Colonic mucosa (tissue), 4 donors: ENCODE data around the gene ANAPC13. TPM values are rescaled to one million over a fixed set of nuclear protein-coding genes. Genes with fewer than 3 reads are reported as not detected.

Experiments used
- DNase-seq: peaks from one replicate; pipeline ENCODE4 v3.0.0-alpha.2; 2020
- H3K27ac ChIP-seq: fragments of 200-600 bp; one replicate; pipeline ENCODE4 v1.8.0; 2021
- H3K27me3 ChIP-seq: fragments of 200-600 bp; one replicate; pipeline ENCODE4 v1.8.0; 2021
- H3K36me3 ChIP-seq: fragments of 200-600 bp; one replicate; pipeline ENCODE4 v1.8.0; 2021
- H3K4me1 ChIP-seq: fragments of 200-600 bp; one replicate; pipeline ENCODE4 v1.8.0; 2021; ENCODE audit warnings: mild to moderate bottlenecking
- H3K4me3 ChIP-seq: fragments of 200-600 bp; one replicate; pipeline ENCODE4 v1.8.0; 2021
- H3K9ac ChIP-seq, 2 donors: one replicate each; pipeline ENCODE4 v1.7.0; 2013; ENCODE audit warnings: control low read depth in 2 of 2, low read depth in 2 of 2, low read length in 2 of 2
- H3K9me3 ChIP-seq: fragments of 200-600 bp; one replicate; pipeline ENCODE4 v1.8.0; 2021
- intact Hi-C: fragments of 100-400 bp; cut with DNase I; formaldehyde crosslinking; loops from one replicate; pipeline ENCODE4 v1.14.1; 2022
- total RNA-seq, 2 donors: library from RNA; stranded (reverse); fragmentation: NEBNext Ultra II Directional in 1 of 2; extraction: Animal tissue kit (Norgen Biotek cat#: 25700) in 1 of 2; gene quantifications; one replicate each; pipeline ENCODE4 v1.2.1, GENCODE V29; 2021
- TF ChIP-seq, protein P1 (sequence below): fragments of 200-600 bp; IDR thresholded peaks from one replicate; pipeline ENCODE4 v1.8.0; 2022; ENCODE audit warnings: antibody characterized with exemption, mild to moderate bottlenecking
- donor health status: healthy.
- donor health status: DM: no; HTN: no; CAD: no.
- donor health status: DM: no; HTN: no; CAD: no.

The ANAPC13 gene, protein sequence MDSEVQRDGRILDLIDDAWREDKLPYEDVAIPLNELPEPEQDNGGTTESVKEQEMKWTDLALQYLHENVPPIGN
- total RNA-seq = 10 to 100 TPM; 31.6 to 33.5 TPM

DNA sequence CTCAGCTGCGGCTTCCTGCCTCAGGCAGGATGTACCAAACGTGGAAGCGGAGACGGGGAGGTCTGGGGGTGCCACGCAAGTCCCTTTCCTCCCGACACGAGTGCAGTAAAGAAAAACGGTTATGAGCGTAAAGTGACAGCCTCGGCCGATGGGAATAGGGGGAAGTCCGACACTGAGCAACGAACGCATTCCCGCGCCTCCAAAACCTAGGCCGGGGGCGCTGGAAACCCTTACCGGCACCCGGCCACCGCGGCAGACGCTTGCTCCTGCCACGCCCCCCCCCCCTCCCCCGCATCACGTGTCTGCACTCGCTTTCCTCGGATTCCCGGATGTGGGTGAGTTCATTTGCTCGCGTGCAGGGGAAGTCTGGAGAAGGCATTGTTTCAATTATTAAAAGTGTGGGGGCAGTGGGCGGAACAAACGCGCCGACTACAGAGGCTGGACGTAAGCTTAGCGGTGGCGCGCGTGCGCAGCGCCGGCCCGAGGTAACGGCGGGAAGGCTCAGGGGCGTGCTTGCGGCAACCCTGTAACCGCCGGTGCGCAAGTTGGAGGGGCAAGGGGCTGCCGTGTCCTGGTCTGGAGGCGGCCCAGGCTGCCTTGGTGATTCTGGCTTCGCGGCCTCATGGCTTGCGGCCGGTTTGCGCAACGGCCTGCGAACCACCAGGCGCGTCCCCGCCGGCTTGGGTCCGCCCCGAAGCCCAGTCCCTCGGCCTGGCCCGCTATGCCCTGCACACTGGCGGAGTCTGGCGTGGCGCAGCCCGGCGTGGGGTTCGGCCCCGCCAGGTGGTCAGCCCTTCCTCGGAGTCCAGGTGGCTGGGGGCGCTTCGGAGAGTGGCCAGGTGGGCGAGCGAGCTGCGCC, at the start of gene ANAPC13, which contains the start of gene CEP63:
TSS of gene ANAPC13 (minus strand) at position 268 of the 859 bp plus-strand sequence. CDS start 3,081 bp downstream, outside the sequence.
TSS of gene CEP63 (plus strand) at position 340 of the 859 bp plus-strand sequence. CDS start 9,264 bp downstream, outside the sequence.
- H3K27me3 ChIP-seq = no peaks in the 10 kb centered on the region
- peak within 1 kb of the TSS; percentile 82 to 93 for H3K9ac ChIP-seq
- H3K9me3 ChIP-seq = no peaks in the 10 kb centered on the region
- intact Hi-C loops = no loop called here
- TF ChIP-seq, protein P1, sequence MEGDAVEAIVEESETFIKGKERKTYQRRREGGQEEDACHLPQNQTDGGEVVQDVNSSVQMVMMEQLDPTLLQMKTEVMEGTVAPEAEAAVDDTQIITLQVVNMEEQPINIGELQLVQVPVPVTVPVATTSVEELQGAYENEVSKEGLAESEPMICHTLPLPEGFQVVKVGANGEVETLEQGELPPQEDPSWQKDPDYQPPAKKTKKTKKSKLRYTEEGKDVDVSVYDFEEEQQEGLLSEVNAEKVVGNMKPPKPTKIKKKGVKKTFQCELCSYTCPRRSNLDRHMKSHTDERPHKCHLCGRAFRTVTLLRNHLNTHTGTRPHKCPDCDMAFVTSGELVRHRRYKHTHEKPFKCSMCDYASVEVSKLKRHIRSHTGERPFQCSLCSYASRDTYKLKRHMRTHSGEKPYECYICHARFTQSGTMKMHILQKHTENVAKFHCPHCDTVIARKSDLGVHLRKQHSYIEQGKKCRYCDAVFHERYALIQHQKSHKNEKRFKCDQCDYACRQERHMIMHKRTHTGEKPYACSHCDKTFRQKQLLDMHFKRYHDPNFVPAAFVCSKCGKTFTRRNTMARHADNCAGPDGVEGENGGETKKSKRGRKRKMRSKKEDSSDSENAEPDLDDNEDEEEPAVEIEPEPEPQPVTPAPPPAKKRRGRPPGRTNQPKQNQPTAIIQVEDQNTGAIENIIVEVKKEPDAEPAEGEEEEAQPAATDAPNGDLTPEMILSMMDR = no peak
- no peaks in the 10 kb centered on the region for H3K36me3 ChIP-seq
- peak within 1 kb of the TSS; percentile 88 for H3K27ac ChIP-seq
- H3K4me1 ChIP-seq = peaks cover 6% of the 10 kb centered on the region
- peak; percentile 96 for DNase-seq
- peak within 1 kb of the TSS; percentile 68 for H3K4me3 ChIP-seq

DNA sequence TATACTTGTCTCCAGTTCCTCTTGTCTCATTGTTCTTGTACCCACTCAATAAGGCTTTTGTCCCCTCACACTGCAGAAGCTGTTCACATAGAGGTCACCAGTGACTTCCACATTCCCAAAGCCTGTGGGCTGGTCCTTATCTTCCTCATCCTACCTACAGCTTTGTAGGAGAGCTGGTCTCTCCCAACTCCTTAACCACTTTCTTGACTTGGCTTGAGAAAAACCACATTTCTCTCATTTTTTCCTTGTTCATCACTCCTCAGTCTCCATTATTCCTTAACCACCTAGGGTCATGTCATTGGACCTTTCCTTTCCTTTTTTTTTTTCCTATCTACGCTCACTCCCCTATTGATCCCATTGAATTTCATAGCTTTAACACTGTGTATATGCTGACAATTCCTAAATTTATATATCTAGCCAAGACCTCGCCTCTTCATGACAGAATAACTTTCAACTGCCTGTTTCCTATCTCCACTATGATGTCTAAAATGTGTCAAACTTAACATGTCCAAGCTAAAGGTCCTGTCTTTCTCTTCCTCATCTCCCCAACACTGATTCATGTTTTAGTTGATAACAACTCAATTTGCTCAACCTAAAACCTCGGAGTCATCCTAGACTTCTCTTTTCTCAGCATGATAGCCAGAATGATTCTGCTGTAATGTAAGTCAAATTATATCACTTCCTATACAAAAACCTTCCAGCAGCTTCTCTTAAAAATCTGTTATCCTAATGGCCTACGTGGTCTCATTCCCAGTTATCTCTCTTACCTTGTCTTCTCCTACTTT, 49.6 kb upstream of the ANAPC13 start:
- no peaks in the 10 kb centered on the region for H3K36me3 ChIP-seq
- TF ChIP-seq, protein P1 = no peak

DNA sequence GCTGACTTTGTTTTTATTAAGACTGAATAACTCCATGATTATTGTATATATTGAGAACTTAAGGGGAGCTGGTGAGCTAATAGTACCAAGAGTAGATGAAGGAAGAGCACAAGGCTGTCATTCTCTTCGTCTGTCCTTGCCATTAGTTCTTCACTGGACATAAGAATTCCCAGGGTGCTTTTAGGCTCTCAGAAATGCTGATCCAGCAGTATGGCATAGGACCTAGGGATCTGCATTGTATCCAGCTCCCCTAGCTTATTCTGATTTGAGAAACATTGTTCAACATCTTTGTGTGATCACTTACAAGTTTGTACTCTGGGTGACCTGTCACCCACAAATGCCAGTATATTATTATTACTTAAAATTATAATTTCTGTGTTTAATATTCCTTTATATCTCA, 47.7 kb upstream of the ANAPC13 start:
- intact Hi-C loops = loop anchor here (10.0 kb wide), 1 partner anchor 1771 kb away; no protein-coding TSS in a partner anchor
- Histone ChIP-seq H3K4me3 (no peak overlapping the region), H3K9me3 (no peaks in the 10 kb centered on the region), H3K36me3 (no peaks in the 10 kb centered on the region), H3K9ac (no peak overlapping the region), H3K27me3 (no peaks in the 10 kb centered on the region), H3K4me1 (no peaks in the 10 kb centered on the region), H3K27ac (no peak overlapping the region)
- TF ChIP-seq, protein P1 = no peak
- DNase-seq = no peak

More for the DNA sequence above, 49.6 kb upstream of the ANAPC13 start:
- DNase-seq = no peak
- no peak overlapping the region for H3K27ac ChIP-seq
- no peaks in the 10 kb centered on the region for H3K9me3 ChIP-seq
- H3K27me3 ChIP-seq = no peaks in the 10 kb centered on the region
- H3K4me3 ChIP-seq = no peak overlapping the region
- H3K9ac ChIP-seq = no peak overlapping the region
- intact Hi-C loops = loop anchor here (10.0 kb wide), 1 partner anchor 1769 kb away; no protein-coding TSS in a partner anchor
- no peaks in the 10 kb centered on the region for H3K4me1 ChIP-seq

DNA sequence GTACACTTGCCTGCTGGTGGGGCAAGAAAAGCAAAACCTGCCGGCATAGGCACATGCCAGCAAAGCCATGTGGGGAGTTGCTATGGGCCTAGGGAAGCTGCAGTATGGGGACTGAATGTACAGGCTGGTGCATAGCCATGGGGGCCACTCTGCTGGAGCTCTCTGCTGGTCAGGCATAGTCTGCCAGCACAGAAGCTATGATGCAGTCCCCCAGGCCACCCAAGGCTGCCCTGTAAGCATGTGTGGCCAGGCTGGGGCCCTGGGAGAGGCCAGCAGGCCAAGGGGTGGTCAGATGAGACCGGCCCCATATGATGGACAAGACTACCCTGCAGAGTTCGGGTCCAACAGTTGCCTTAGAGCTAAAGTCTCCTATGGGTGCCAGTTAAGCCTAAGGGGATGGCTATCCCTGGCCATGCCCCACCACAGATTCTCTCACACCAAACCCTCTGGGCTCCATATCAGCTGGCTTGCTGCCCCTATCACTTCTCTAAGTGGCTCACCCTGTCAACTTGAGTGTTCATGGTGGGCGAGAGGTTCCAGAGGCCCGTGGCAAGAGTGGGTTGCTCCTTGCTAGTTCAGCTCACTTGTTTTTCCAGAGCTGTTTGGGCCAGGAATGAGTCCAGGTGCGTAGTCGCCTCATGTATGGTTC, 41.9 kb upstream of the ANAPC13 start:
- intact Hi-C loops = no loop called here
- no peak for DNase-seq
- H3K27ac ChIP-seq = no peak overlapping the region
- TF ChIP-seq, protein P1 = no peak
- H3K9me3 ChIP-seq = no peaks in the 10 kb centered on the region
- no peaks in the 10 kb centered on the region for H3K4me1 ChIP-seq
- no peak overlapping the region for H3K4me3 ChIP-seq
- no peak overlapping the region for H3K9ac ChIP-seq
- no peaks in the 10 kb centered on the region for H3K36me3 ChIP-seq
- no peaks in the 10 kb centered on the region for H3K27me3 ChIP-seq

DNA sequence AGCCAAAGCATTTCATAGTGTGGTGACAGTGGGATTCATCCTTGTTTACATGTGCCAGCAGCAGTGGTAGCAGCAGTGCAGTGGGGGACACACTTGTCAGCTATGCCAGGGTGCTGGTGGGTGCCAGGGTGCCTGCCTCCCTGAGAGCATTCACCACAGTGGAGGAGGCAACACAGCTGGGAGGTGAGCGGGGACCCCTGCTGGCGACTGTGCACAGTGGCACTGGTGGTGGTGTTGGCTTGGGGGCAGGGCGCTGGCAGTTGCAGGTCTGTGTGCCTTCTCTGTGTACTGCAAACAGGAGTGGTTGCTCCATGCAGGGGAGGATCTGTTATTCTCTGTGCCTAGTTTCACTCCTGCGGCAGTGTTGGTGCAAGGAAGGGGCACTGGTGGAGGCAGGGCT, 41.3 kb upstream of the ANAPC13 start:
- no peaks in the 10 kb centered on the region for H3K4me1 ChIP-seq
- no peaks in the 10 kb centered on the region for H3K27me3 ChIP-seq
- H3K36me3 ChIP-seq = no peaks in the 10 kb centered on the region
- no peak overlapping the region for H3K27ac ChIP-seq
- DNase-seq = no peak
- intact Hi-C loops = no loop called here
- no peaks in the 10 kb centered on the region for H3K9me3 ChIP-seq
- TF ChIP-seq, protein P1 = no peak
- H3K4me3 ChIP-seq = no peak overlapping the region
- no peak overlapping the region for H3K9ac ChIP-seq
